Sigmoid colon (tissue), 4 donors: ENCODE measurements around the gene SAMD14.

Experiments used
- CTCF ChIP-seq, 4 experiments: fragments of 450-650 bp in 3 of 4; fragments of 200-600 bp in 1 of 4; IDR thresholded peaks; one replicate each; pipeline ENCODE4 v1.5.1; 2016 to 2019; ENCODE audit warnings: antibody characterized with exemption in 4 of 4, mild to moderate bottlenecking in 3 of 4, moderate library complexity in 2 of 4
- EP300 ChIP-seq, 4 donors: sonication (generic); formaldehyde crosslinking; IDR thresholded peaks; one replicate each; pipeline ENCODE4 v1.6.1; 2017; ENCODE audit warnings: antibody characterized with exemption in 4 of 4
- POLR2AphosphoS5 ChIP-seq, 4 donors: sonication (generic); formaldehyde crosslinking; IDR thresholded peaks; one replicate each; pipeline ENCODE4 v1.6.1; 2017; ENCODE audit warnings: antibody characterized with exemption in 4 of 4

GRCh38 chr17:50130559-50131305, 772 bp upstream of the SAMD14 start:
- no peak for TF ChIP-seq CTCF (IDR thresholded peaks at IDR 0.05)
- TF ChIP-seq EP300 (IDR thresholded peaks at IDR 0.05) = no peak
- no peak for TF ChIP-seq POLR2AphosphoS5 (IDR thresholded peaks at IDR 0.05)
